ENCODE results near the gene CCT7. TPM values are rescaled to one million over a fixed set of nuclear protein-coding genes. Genes with fewer than 3 reads are reported as not detected.

The CCT7 gene
- total and polyA plus RNA-seq, 8 donors = 177 to 233 (median 214) TPM

GRCh38 chr2:73233154-73233931 is 765 bp upstream of the CCT7 start, which contains the start of gene PRADC1:
PRADC1 (minus strand) TSS chr2:73233239; CDS start chr2:73233160, 79 bp downstream.
- Histone ChIP-seq H3K36me3 (peaks cover 0 to 17% of the 10 kb centered on the region in 2 donors), H3K4me3 (peak within 1 kb of the TSS; percentile 66 to 74), H3K4me1 (peaks cover 26 to 43% of the 10 kb centered on the region in 2 donors), H3K27me3 (no peaks in the 10 kb centered on the region), H3K9me3 (no peaks in the 10 kb centered on the region), H3K27ac (peak within 1 kb of the TSS; percentile 90 to 93)
- DNase-seq (peak; percentile 97 to 99 (median 99)), ATAC-seq (peak; percentile 95)
- intact Hi-C loops (cut with DNase I) = no loop called here
- TF ChIP-seq, protein P1, sequence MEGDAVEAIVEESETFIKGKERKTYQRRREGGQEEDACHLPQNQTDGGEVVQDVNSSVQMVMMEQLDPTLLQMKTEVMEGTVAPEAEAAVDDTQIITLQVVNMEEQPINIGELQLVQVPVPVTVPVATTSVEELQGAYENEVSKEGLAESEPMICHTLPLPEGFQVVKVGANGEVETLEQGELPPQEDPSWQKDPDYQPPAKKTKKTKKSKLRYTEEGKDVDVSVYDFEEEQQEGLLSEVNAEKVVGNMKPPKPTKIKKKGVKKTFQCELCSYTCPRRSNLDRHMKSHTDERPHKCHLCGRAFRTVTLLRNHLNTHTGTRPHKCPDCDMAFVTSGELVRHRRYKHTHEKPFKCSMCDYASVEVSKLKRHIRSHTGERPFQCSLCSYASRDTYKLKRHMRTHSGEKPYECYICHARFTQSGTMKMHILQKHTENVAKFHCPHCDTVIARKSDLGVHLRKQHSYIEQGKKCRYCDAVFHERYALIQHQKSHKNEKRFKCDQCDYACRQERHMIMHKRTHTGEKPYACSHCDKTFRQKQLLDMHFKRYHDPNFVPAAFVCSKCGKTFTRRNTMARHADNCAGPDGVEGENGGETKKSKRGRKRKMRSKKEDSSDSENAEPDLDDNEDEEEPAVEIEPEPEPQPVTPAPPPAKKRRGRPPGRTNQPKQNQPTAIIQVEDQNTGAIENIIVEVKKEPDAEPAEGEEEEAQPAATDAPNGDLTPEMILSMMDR (IDR thresholded peaks at IDR 0.05) = no peak

GRCh38 chr2:73235315-73236028 is 1.4 kb downstream of the CCT7 start:
- intact Hi-C loops (cut with DNase I) = no loop called here
- ATAC-seq = no peak
- TF ChIP-seq, protein P1 (IDR thresholded peaks at IDR 0.05) = no peak

DNA sequence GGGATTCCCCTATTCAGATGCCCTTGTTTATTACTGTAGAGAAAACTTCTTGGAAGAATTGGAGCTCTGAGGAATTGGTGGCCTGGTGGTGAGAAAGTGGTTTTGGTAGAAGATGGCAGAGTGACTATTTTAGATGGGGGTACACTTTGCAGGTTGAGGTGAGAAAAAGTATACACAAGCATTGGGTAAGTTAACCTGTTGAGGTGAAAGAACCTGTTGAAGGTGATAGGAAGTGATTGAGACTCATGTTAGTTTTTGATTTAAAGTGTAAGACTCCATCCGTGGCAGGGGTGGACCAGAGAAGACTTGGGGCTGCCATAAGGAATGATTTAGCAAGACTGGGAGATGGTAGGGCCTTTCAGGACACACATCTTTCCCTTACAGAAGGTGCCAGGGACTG is 3.1 kb downstream of the CCT7 start:
- no peak overlapping the region for H3K27ac ChIP-seq
- H3K9me3 ChIP-seq = no peaks in the 10 kb centered on the region
- H3K27me3 ChIP-seq = no peaks in the 10 kb centered on the region
- intact Hi-C loops (cut with DNase I) = no loop called here
- DNase-seq (no peak), ATAC-seq (no peak)
- peaks cover 28 to 57% of the 10 kb centered on the region in 2 donors for H3K4me1 ChIP-seq
- peaks cover 0 to 36% of the 10 kb centered on the region in 2 donors for H3K36me3 ChIP-seq
- no peak overlapping the region for H3K4me3 ChIP-seq
- TF ChIP-seq, protein P1 (IDR thresholded peaks at IDR 0.05) = no peak

More at GRCh38 chr2:73235315-73236028, 1.4 kb downstream of the CCT7 start:
- Histone ChIP-seq H3K27me3 (no peaks in the 10 kb centered on the region), H3K9me3 (no peaks in the 10 kb centered on the region), H3K4me1 (peaks cover 29 to 56% of the 10 kb centered on the region in 2 donors), H3K36me3 (peaks cover 0 to 19% of the 10 kb centered on the region in 2 donors), H3K27ac (no peak overlapping the region), H3K4me3 (peak overlapping the region; percentile 66 to 74)
- no peak for DNase-seq

DNA sequence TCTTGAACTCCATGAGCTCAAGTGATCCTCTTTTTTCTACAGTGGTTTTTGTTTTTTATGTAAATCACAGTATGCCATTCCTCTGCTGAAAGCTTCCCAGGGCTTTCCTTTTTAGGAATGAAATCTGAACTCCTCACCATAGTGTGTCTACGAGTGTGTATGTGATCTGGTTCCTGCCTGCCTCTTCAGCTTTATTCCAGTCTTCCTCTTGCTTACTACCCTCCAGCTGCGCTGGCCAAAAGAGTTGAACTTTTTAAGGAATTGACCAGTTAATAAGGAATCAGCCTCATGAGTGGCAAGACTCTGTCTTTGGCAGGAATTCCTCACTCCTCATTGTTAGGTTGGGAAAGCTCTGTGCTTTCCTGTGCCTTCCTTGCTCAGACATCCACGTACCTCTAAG is 4.0 kb downstream of the CCT7 start:
- H3K4me1 ChIP-seq = peaks cover 24 to 59% of the 10 kb centered on the region in 2 donors
- ATAC-seq = no peak

More for the DNA sequence above, 4.0 kb downstream of the CCT7 start:
- Histone ChIP-seq H3K36me3 (peaks cover 0 to 46% of the 10 kb centered on the region in 2 donors), H3K27ac (no peak overlapping the region), H3K27me3 (no peaks in the 10 kb centered on the region), H3K9me3 (no peaks in the 10 kb centered on the region), H3K4me3 (no peak overlapping the region)
- TF ChIP-seq, protein P1 (IDR thresholded peaks at IDR 0.05) = no peak
- no peak for DNase-seq
- intact Hi-C loops (cut with DNase I) = no loop called here

Data from left lung (tissue), 10 donors.